PC-3 (cell line): ENCODE data around the gene SLC25A25. TPM values are rescaled to one million over a fixed set of nuclear protein-coding genes. Genes with fewer than 3 reads are reported as not detected.

Experiments used
- ATAC-seq: fragments of 200-7000 bp; cut with Tn5 transposase; 2 replicates; pipeline ENCODE4 v1.9.1; 2020; ENCODE audit warnings: mild to moderate bottlenecking, moderate library complexity
- BruUV-seq: library from RNA; stranded (reverse); fragments of 400-500 nt; replicated peaks from 2 replicates; lab custom pipeline; 2021; lab: Mats Ljungman, UMichigan
- CTCF ChIA-PET: fragments of 300-600 bp; sonication (Branson Sonifier 250); formaldehyde crosslinking; loops from one replicate; lab custom pipeline; 2022; ENCODE audit warnings: antibody characterized with exemption; lab: Charles Lee
- POLR2A ChIA-PET: fragments of 300-600 bp; sonication (Branson Sonifier 250); formaldehyde crosslinking; loops from one replicate; lab custom pipeline; 2022; ENCODE audit warnings: antibody characterized with exemption; ENCODE audit not compliant: unreplicated experiment; lab: Charles Lee
- DNase-seq: peaks from one replicate; pipeline ENCODE4 v3.0.0-alpha.2; 2015
- H2AFZ ChIP-seq: fragments of 300-600 bp; sonication (generic); 2 replicates; pipeline ENCODE4 v1.6.0; 2016; ENCODE audit warnings: antibody characterized with exemption, low read length
- H3F3A ChIP-seq: fragments of 300-600 bp; sonication (generic); one replicate; pipeline ENCODE4 v1.6.0; 2017; ENCODE audit warnings: antibody characterized with exemption, low read length, control low read depth, mild to moderate bottlenecking; ENCODE audit not compliant: unreplicated experiment
- H3K27ac ChIP-seq: fragments of 300-600 bp; sonication (generic); 2 replicates; pipeline ENCODE4 v1.5.1; 2016; ENCODE audit warnings: mild to moderate bottlenecking, low read length
- H3K27me3 ChIP-seq: fragments of 300-600 bp; sonication (generic); 2 replicates; pipeline ENCODE4 v1.6.1; 2016; ENCODE audit warnings: low read length, mixed read lengths
- H3K36me3 ChIP-seq: fragments of 300-600 bp; sonication (generic); 2 replicates; pipeline ENCODE4 v1.6.1; 2016; ENCODE audit warnings: low read depth, mixed run types, low read length, mixed read lengths
- H3K4me1 ChIP-seq: fragments of 300-600 bp; sonication (generic); 2 replicates; pipeline ENCODE4 v1.5.1; 2016; ENCODE audit warnings: low read length; ENCODE audit not compliant: insufficient read depth
- H3K4me2 ChIP-seq: fragments of 300-600 bp; sonication (generic); 2 replicates; pipeline ENCODE4 v1.6.0; 2016; ENCODE audit warnings: low read length
- H3K4me3 ChIP-seq: fragments of 300-600 bp; sonication (generic); 2 replicates; pipeline ENCODE4 v1.5.1; 2016; ENCODE audit warnings: mild to moderate bottlenecking, low read length, mixed read lengths
- H3K79me2 ChIP-seq: fragments of 300-600 bp; sonication (generic); 2 replicates; pipeline ENCODE4 v1.6.1; 2017; ENCODE audit warnings: low read length, mixed read lengths
- H3K9ac ChIP-seq: fragments of 300-600 bp; sonication (generic); 2 replicates; pipeline ENCODE4 v1.6.0; 2016; ENCODE audit warnings: mild to moderate bottlenecking, low read length
- H3K9me2 ChIP-seq: fragments of 300-600 bp; sonication (generic); replicated peaks from 2 replicates; pipeline ENCODE4 v1.6.1; 2016; ENCODE audit warnings: mixed run types, low read length, mixed read lengths
- H3K9me3 ChIP-seq: fragments of 300-600 bp; sonication (generic); 2 replicates; pipeline ENCODE4 v1.6.1; 2016; ENCODE audit warnings: low read length, mixed read lengths
- H4K20me1 ChIP-seq: fragments of 300-600 bp; sonication (generic); 2 replicates; pipeline ENCODE4 v1.6.1; 2016; ENCODE audit warnings: low read length, mixed read lengths
- CTCF ChIP-seq: fragments of 300-600 bp; sonication (generic); conservative IDR thresholded peaks from 2 replicates; pipeline ENCODE4 v1.5.1; 2017; ENCODE audit warnings: antibody characterized with exemption, low read depth, mild to moderate bottlenecking, low read length
- EZH2 ChIP-seq: fragments of 300-600 bp; sonication (generic); IDR thresholded peaks from one replicate; pipeline ENCODE4 v1.6.1; 2017; ENCODE audit warnings: antibody characterized with exemption, mild to moderate bottlenecking, low read length; ENCODE audit not compliant: unreplicated experiment
- EZH2phosphoT487 ChIP-seq: fragments of 300-600 bp; sonication (generic); IDR thresholded peaks from 2 replicates; pipeline ENCODE4 v1.6.1; 2018; ENCODE audit warnings: mild to moderate bottlenecking, antibody characterized with exemption, low read length, borderline replicate concordance
- intact Hi-C: fragments of 100-400 bp; cut with micrococcal nuclease; formaldehyde crosslinking; loops from 2 replicates; pipeline ENCODE4 v1.9.0; 2023
- total RNA-seq: library from RNA; depleted of rRNA; stranded (reverse); fragments of >200 nt; gene quantifications from 2 replicates; pipeline ENCODE4 v1.2.3, GENCODE V29; 2014

The SLC25A25 gene
- total RNA-seq, 1 experiment from 2014 or later, result 25.2 TPM

- TF ChIP-seq EZH2phosphoT487 (no peak), CTCF (no peak), EZH2 (no peak)
These were observed 28.8 kb downstream of the SLC25A25 start for GRCh38 chr9:128096616-128097536.

GRCh38 chr9:128097543-128098296, 29.7 kb downstream of the SLC25A25 start:
- BruUV-seq, result no TSS peak
- peak overlapping the region; percentile 84 for H3K27ac ChIP-seq
- peaks cover 11% of the 10 kb centered on the region; the same call in 1 of the 2 replicates for H3K36me3 ChIP-seq
- H3K9me3 ChIP-seq, result no peaks in the 10 kb centered on the region
- TF ChIP-seq CTCF (no peak), EZH2phosphoT487 (no peak), EZH2 (no peak)
- intact Hi-C loops, result no loop called here
- peaks cover 5% of the 10 kb centered on the region for H3F3A ChIP-seq
- H3K9ac ChIP-seq, result no peak overlapping the region
- H4K20me1 ChIP-seq, result peaks cover 19% of the 10 kb centered on the region
- peaks cover 47% of the 10 kb centered on the region for H3K4me1 ChIP-seq
- H3K27me3 ChIP-seq, result no peaks in the 10 kb centered on the region
- CTCF ChIA-PET, result interaction anchor here (0.6 kb wide), 2 partner anchors 38 to 890 kb away, joined by 4 read pairs; no protein-coding TSS in a partner anchor
- H3K9me2 ChIP-seq, result no peaks in the 10 kb centered on the region
- DNase-seq (no peak), ATAC-seq (no peak)
- no peak overlapping the region for H2AFZ ChIP-seq
- peaks cover 62% of the 10 kb centered on the region for H3K79me2 ChIP-seq
- POLR2A ChIA-PET, result no interaction called here
- H3K4me2 ChIP-seq, result peak overlapping the region; percentile 88
- no peak overlapping the region for H3K4me3 ChIP-seq

More at GRCh38 chr9:128096616-128097536, 28.8 kb downstream of the SLC25A25 start:
- ChIA-PET POLR2A (no interaction called here), CTCF (no interaction called here)
- Histone ChIP-seq H3K4me3 (no peak overlapping the region), H2AFZ (no peak overlapping the region), H3K9ac (no peak overlapping the region), H3K9me2 (no peaks in the 10 kb centered on the region), H4K20me1 (peaks cover 19% of the 10 kb centered on the region), H3K36me3 (peaks cover 6% of the 10 kb centered on the region; the same call in 1 of the 2 replicates), H3K9me3 (no peaks in the 10 kb centered on the region), H3K79me2 (peaks cover 71% of the 10 kb centered on the region), H3K4me1 (peaks cover 47% of the 10 kb centered on the region), H3K27ac (no peak overlapping the region), H3K4me2 (no peak overlapping the region), H3F3A (peaks cover 5% of the 10 kb centered on the region), H3K27me3 (no peaks in the 10 kb centered on the region)
- no peak for ATAC-seq
- no TSS peak for BruUV-seq
- intact Hi-C loops, result no loop called here
- no peak for DNase-seq
